K562 (cell line): Measurements from ENCODE around the gene ZCCHC4. TPM values are rescaled to one million over a fixed set of nuclear protein-coding genes. Genes with fewer than 3 reads are reported as not detected.

Source experiments
- ATAC-seq: fragments of 200-7000 bp; cut with Tn5 transposase; 3 replicates; pipeline ENCODE4 v1.9.1; 2020; ENCODE audit warnings: moderate library complexity
- BruUV-seq: library from RNA; stranded (reverse); fragments of 400-500 nt; replicated peaks from 2 replicates; lab custom pipeline; 2021; lab: Mats Ljungman, UMichigan
- CTCF ChIA-PET: fragments of 300-600 bp; formaldehyde crosslinking; extraction: SDS; loops from one replicate; lab custom pipeline; 2021; ENCODE audit warnings: low intra/inter-chr PET ratio; lab: Yijun Ruan, JAX
- POLR2A ChIA-PET: fragments of 300-600, 350-650 bp; sonication (Branson Sonifier 250); formaldehyde crosslinking; extraction: SDS; loops from one replicate; lab custom pipeline; 2021; ENCODE audit warnings: antibody characterized with exemption, inconsistent platforms; lab: Yijun Ruan, JAX
- DNase-seq, 4 experiments: peaks; one replicate each; pipeline versions ENCODE4 v3.0.0 to v3.0.0-alpha.2; 2011 to 2018; ENCODE audit warnings: low spot score in 3 of 4, mixed read lengths in 3 of 4; ENCODE audit errors: extremely low read depth in 1 of 4
- FAIRE-seq: peaks from 2 replicates; lab custom pipeline; 2011; peaks lifted over from hg19 to GRCh38; lab: Jason Lieb, UNC
- H2AFZ ChIP-seq: 2 replicates; pipeline ENCODE4 v1.6.0; 2011; ENCODE audit warnings: low read depth, low read length, control low read depth, inconsistent platforms
- H3K27ac ChIP-seq: fragments of 200-600 bp; 3 replicates; pipeline ENCODE4 v1.8.0; 2011; ENCODE audit warnings: low read depth, mild to moderate bottlenecking, control low read depth, inconsistent platforms, low read length, moderate library complexity, mixed read lengths; ENCODE audit errors: extremely low read depth
- H3K27me3 ChIP-seq, 2 experiments: fragments of 300-600 bp in 1 of 2; 2 replicates in 1 of 2; 3 replicates in 1 of 2; pipeline versions ENCODE4 v1.6.0 to v1.8.0; 2011; ENCODE audit warnings: inconsistent platforms in 2 of 2, low read length in 2 of 2, mild to moderate bottlenecking in 1 of 2, mixed read lengths in 1 of 2, moderate library complexity in 1 of 2; ENCODE audit not compliant: control insufficient read depth in 2 of 2, insufficient read depth in 2 of 2
- H3K36me3 ChIP-seq: fragments of 300-600 bp; 3 replicates; pipeline ENCODE4 v1.8.0; 2011; ENCODE audit warnings: mild to moderate bottlenecking, low read length, inconsistent platforms; ENCODE audit not compliant: control insufficient read depth, insufficient read depth
- H3K4me1 ChIP-seq, 2 experiments: fragments of 200-600 bp in 1 of 2; replicated peaks in 1 of 2; 2 replicates in 1 of 2; 3 replicates in 1 of 2; pipeline versions ENCODE4 v1.5.1 to v1.8.0; 2011; ENCODE audit warnings: inconsistent platforms in 2 of 2, low read length in 2 of 2, mild to moderate bottlenecking in 1 of 2, mixed read lengths in 1 of 2, moderate library complexity in 1 of 2; ENCODE audit not compliant: control insufficient read depth in 2 of 2, insufficient read depth in 2 of 2
- H3K4me2 ChIP-seq: 2 replicates; pipeline ENCODE4 v1.6.1; 2011; ENCODE audit warnings: low read length, control low read depth, inconsistent platforms, mixed read lengths; ENCODE audit not compliant: insufficient read depth
- H3K4me3 ChIP-seq: fragments of 200-600 bp; sonication (generic), shearing (Covaris generic); 2 replicates; pipeline ENCODE4 v1.5.1; 2016; ENCODE audit warnings: control low read depth, inconsistent platforms
- H3K79me2 ChIP-seq: fragments of 200-600 bp; 3 replicates; pipeline ENCODE4 v1.8.0; 2011; ENCODE audit warnings: low read length, inconsistent platforms; ENCODE audit not compliant: control insufficient read depth, insufficient read depth
- H3K9ac ChIP-seq, 2 experiments: 2 replicates each; pipeline versions ENCODE4 v1.6.0 to v1.6.1; 2011; ENCODE audit warnings: low read depth in 2 of 2, low read length in 2 of 2, control low read depth in 1 of 2, inconsistent platforms in 1 of 2, mild to moderate bottlenecking in 1 of 2, mixed read lengths in 1 of 2; ENCODE audit not compliant: insufficient read depth in 1 of 2
- H3K9me1 ChIP-seq: one replicate; pipeline ENCODE4 v1.6.0; 2011; ENCODE audit warnings: inconsistent platforms, mild to moderate bottlenecking, low read length, moderate library complexity; ENCODE audit not compliant: control insufficient read depth, insufficient read depth
- H3K9me3 ChIP-seq: replicated peaks from 2 replicates; pipeline ENCODE4 v1.5.1; 2011; ENCODE audit warnings: low read depth, low read length, inconsistent platforms; ENCODE audit not compliant: control insufficient read depth, insufficient read depth
- H4K20me1 ChIP-seq: replicated peaks from 2 replicates; pipeline ENCODE4 v1.6.1; 2011; ENCODE audit warnings: low read length, inconsistent platforms, mixed read lengths; ENCODE audit not compliant: control insufficient read depth, insufficient read depth
- ARNT ChIP-seq, 2 experiments: fragments of 450-650 bp; IDR thresholded peaks; 2 replicates each; pipeline ENCODE4 v1.6.1; 2016; ENCODE audit warnings: mild to moderate bottlenecking in 1 of 2
- BDP1 ChIP-seq: IDR thresholded peaks from 3 replicates; pipeline ENCODE4 v1.6.1; 2011; ENCODE audit not compliant: insufficient read length, insufficient read depth
- CBFA2T3 ChIP-seq: fragments of 450-650 bp; IDR thresholded peaks from 2 replicates; pipeline ENCODE4 v1.6.1; 2017
- FOXA3 ChIP-seq, 2 experiments: fragments of 450-650 bp in 1 of 2; sonication (generic) in 1 of 2; formaldehyde crosslinking; IDR thresholded peaks in 1 of 2; conservative IDR thresholded peaks in 1 of 2; 2 replicates each; pipeline versions ENCODE4 v1.4.0 to v1.8.0; 2020 to 2022; ENCODE audit warnings: mild to moderate bottlenecking in 2 of 2, missing genetic modification reagents in 1 of 2
- MTA3 ChIP-seq: fragments of 450-650 bp; formaldehyde crosslinking; IDR thresholded peaks from 2 replicates; pipeline ENCODE4 v1.6.1; 2017; ENCODE audit warnings: mild to moderate bottlenecking, borderline replicate concordance
- NR1H2 ChIP-seq: sonication (generic); formaldehyde crosslinking; IDR thresholded peaks from 2 replicates; pipeline ENCODE4 v1.4.0; 2020; ENCODE audit warnings: mild to moderate bottlenecking, missing genetic modification reagents
- NR4A1 ChIP-seq, 2 experiments: fragments of 250-450 bp in 1 of 2; fragments of 450-650 bp in 1 of 2; sonication (Bioruptor Pico) in 1 of 2; IDR thresholded peaks; 2 replicates each; pipeline versions ENCODE4 v1.4.0 to v1.6.1; 2016 to 2020; ENCODE audit warnings: mild to moderate bottlenecking in 2 of 2, missing compliant biosample characterization in 1 of 2, missing genetic modification characterization in 1 of 2, moderate library complexity in 1 of 2
- ZBTB33 ChIP-seq: sonication (generic); formaldehyde crosslinking; IDR thresholded peaks from 2 replicates; pipeline ENCODE4 v1.8.1; 2023; ENCODE audit warnings: mild to moderate bottlenecking, missing genetic modification reagents
- ZFP30 ChIP-seq: fragments of 250-450 bp; sonication (Bioruptor Pico); IDR thresholded peaks from 2 replicates; pipeline ENCODE4 v1.8.0; 2022; ENCODE audit warnings: moderate library complexity, mild to moderate bottlenecking, inconsistent platforms, borderline replicate concordance
- ZNF311 ChIP-seq: fragments of 250-450 bp; sonication (Bioruptor Pico); IDR thresholded peaks from 2 replicates; pipeline ENCODE4 v1.4.0; 2020; ENCODE audit warnings: mild to moderate bottlenecking, moderate library complexity
- ZNF324 ChIP-seq: fragments of 250-450 bp; sonication (Bioruptor Pico); IDR thresholded peaks from 2 replicates; pipeline ENCODE4 v1.4.0; 2020; ENCODE audit warnings: mild to moderate bottlenecking
- ZNF766 ChIP-seq: fragments of 200-800 bp; sonication (Bioruptor generic); conservative IDR thresholded peaks from 2 replicates; pipeline ENCODE4 v1.6.1; 2016; ENCODE audit warnings: missing genetic modification characterization, missing compliant biosample characterization
- WGBS: fragments of 100-300 bp; shearing (Covaris generic); methylation state at CpG from one replicate; pipeline ENCODE4 v1.1.6; 2016; ENCODE audit warnings: low coverage, mixed read lengths; ENCODE audit not compliant: insufficient coverage; ENCODE audit errors: missing lambda C conversion rate; 5-methylcytosine and 5-hydroxymethylcytosine counted together
- in situ Hi-C: fragments of 300-500 bp; cut with MboI; formaldehyde crosslinking; loops from 4 replicates; pipeline ENCODE4 v1.15.0; 2018; ENCODE audit warnings: inconsistent platforms, mixed read lengths
- intact Hi-C: fragments of 100-400 bp; cut with micrococcal nuclease; formaldehyde crosslinking; loops from 2 replicates; pipeline ENCODE4 v1.14.2; 2022
- polyA plus RNA-seq, 8 experiments: library from polyadenylated mRNA; depleted of rRNA in 4 of 8; stranded (reverse) in 5 of 8; unstranded in 3 of 8; fragments of >200 nt; fragmentation: Nextera tagmentation in 2 of 8; fragmentation: Illumina TruSeq in 1 of 8; extraction: Ambion mirVana in 2 of 8; extraction: Trizol in 1 of 8; gene quantifications; 2 replicates each; pipeline versions ENCODE4 v1.2.1 to v1.2.3, GENCODE V29; 2011 to 2014; ENCODE audit warnings: inconsistent platforms in 1 of 8, missing spikeins in 1 of 8
- total RNA-seq, 7 experiments: library from RNA; depleted of rRNA in 6 of 7; stranded (reverse); fragments of >200 nt in 6 of 7; fragmentation: Illumina TruSeq in 2 of 7; extraction: Trizol in 2 of 7; gene quantifications; 2 replicates each; pipeline versions ENCODE4 v1.2.1 to v1.2.3, GENCODE V29; 2011 to 2021; ENCODE audit warnings: low replicate concordance in 1 of 7
- TF ChIP-seq, protein P1 (sequence below): IDR thresholded peaks from 2 replicates; pipeline ENCODE4 v1.6.1; 2016; ENCODE audit warnings: missing genetic modification characterization, missing compliant biosample characterization
- TF ChIP-seq, protein P2 (sequence below), 2 experiments: IDR thresholded peaks; 2 replicates each; pipeline ENCODE4 v1.6.1; 2012; ENCODE audit warnings: improper control_type of control experiment in 2 of 2, low read depth in 2 of 2, low read length in 2 of 2, borderline replicate concordance in 1 of 2

ZCCHC4 gene
- total and polyA plus RNA-seq, 9 of the 15 experiments (the other 6 are each of a cell fraction or from before 2014, with no cell fraction given): 5.3 to 26.1 (median 15.2) TPM

- peak overlapping the region; percentile 72 for H3K27ac ChIP-seq
- H3K4me3 ChIP-seq: peak overlapping the region; percentile 69
- H2AFZ ChIP-seq: peak overlapping the region; percentile 97
- H3K9ac ChIP-seq: peak overlapping the region; percentile 77 to 94
- TSS peak; percentile 62 for BruUV-seq
- H3K4me2 ChIP-seq: peak overlapping the region; percentile 95
- FAIRE-seq (peak; percentile 64), DNase-seq (peak in 3 of 4 experiments; percentile 20 to 51 (median 28)), ATAC-seq (peak; percentile 5)
- peaks cover 38% of the 10 kb centered on the region for H3K36me3 ChIP-seq
- in situ Hi-C loops (loop anchor here (10.0 kb wide), 1 partner anchor 393 kb away; no protein-coding TSS in a partner anchor), intact Hi-C loops (loop anchor here (5.0 kb wide), 1 partner anchor 66 kb away; the partner anchor contains the start of gene ZCCHC4)
- ChIA-PET CTCF (no interaction called here), POLR2A (interaction anchor here (0.6 kb wide), 1 partner anchor 143 kb away, joined by 8 read pairs; no protein-coding TSS in a partner anchor)
- peaks cover 17% of the 10 kb centered on the region in 2 experiments; a peak in 4 of 5 replicates for H3K4me1 ChIP-seq
- H3K9me1 ChIP-seq: no peaks in the 10 kb centered on the region
- 1% methylated on average over 18 of the region's 18 CpGs for WGBS
- H3K27me3 ChIP-seq: no peaks in the 10 kb centered on the region
- H4K20me1 ChIP-seq: no peaks in the 10 kb centered on the region
- peaks cover 4% of the 10 kb centered on the region; the same call in 1 of the 2 replicates for H3K9me3 ChIP-seq
- H3K79me2 ChIP-seq: peaks cover 33% of the 10 kb centered on the region
- TF ChIP-seq ZBTB33 (CRISPR knock-in tag) (no peak), CBFA2T3 (peak; percentile 76), FOXA3 (CRISPR knock-in tag; conservative IDR thresholded peaks at IDR 0.05 in 1 of 2, IDR thresholded peaks at IDR 0.05 in 1 of 2) (no peak), NR1H2 (CRISPR knock-in tag) (0 out of 2 replicates have a peak, but pooled peaks have one; percentile 46), BDP1 (no peak), ZNF766 (no peak), ZNF324 (CRISPR knock-in tag) (no peak), ZFP30 (CRISPR knock-in tag) (no peak), ARNT (IDR thresholded peaks at IDR 0.05) (no peak), MTA3 (no peak), ZNF311 (CRISPR knock-in tag) (no peak), NR4A1 (CRISPR knock-in tag; IDR thresholded peaks at IDR 0.05) (no peak), NR4A1 (tag; IDR thresholded peaks at IDR 0.05) (no peak)
- TF ChIP-seq, protein P1, sequence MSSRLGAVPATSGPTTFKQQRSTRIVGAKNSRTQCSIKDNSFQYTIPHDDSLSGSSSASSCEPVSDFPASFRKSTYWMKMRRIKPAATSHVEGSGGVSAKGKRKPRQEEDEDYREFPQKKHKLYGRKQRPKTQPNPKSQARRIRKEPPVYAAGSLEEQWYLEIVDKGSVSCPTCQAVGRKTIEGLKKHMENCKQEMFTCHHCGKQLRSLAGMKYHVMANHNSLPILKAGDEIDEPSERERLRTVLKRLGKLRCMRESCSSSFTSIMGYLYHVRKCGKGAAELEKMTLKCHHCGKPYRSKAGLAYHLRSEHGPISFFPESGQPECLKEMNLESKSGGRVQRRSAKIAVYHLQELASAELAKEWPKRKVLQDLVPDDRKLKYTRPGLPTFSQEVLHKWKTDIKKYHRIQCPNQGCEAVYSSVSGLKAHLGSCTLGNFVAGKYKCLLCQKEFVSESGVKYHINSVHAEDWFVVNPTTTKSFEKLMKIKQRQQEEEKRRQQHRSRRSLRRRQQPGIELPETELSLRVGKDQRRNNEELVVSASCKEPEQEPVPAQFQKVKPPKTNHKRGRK (tag): no peak
- TF ChIP-seq, protein P2, sequence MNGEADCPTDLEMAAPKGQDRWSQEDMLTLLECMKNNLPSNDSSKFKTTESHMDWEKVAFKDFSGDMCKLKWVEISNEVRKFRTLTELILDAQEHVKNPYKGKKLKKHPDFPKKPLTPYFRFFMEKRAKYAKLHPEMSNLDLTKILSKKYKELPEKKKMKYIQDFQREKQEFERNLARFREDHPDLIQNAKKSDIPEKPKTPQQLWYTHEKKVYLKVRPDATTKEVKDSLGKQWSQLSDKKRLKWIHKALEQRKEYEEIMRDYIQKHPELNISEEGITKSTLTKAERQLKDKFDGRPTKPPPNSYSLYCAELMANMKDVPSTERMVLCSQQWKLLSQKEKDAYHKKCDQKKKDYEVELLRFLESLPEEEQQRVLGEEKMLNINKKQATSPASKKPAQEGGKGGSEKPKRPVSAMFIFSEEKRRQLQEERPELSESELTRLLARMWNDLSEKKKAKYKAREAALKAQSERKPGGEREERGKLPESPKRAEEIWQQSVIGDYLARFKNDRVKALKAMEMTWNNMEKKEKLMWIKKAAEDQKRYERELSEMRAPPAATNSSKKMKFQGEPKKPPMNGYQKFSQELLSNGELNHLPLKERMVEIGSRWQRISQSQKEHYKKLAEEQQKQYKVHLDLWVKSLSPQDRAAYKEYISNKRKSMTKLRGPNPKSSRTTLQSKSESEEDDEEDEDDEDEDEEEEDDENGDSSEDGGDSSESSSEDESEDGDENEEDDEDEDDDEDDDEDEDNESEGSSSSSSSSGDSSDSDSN (IDR thresholded peaks at IDR 0.05; ENCODE audit: borderline replicate concordance in 1 of 2, low read depth in 2 of 2, low read length in 2 of 2): no peak
These were observed 65.2 kb downstream of the ZCCHC4 start for GRCh38 chr4:25377572-25378436.
